H1 (cell line): ENCODE measurements around the gene MBLAC1. TPM values are rescaled to one million over a fixed set of nuclear protein-coding genes. Genes with fewer than 3 reads are reported as not detected.

Experiments used
- CTCF ChIA-PET: fragments of 300-600 bp; sonication (Branson Sonifier 250); formaldehyde crosslinking; loops from one replicate; lab custom pipeline; 2021; ENCODE audit not compliant: partially characterized antibody; lab: Charles Lee
- POLR2A ChIA-PET: fragments of 300-600 bp; sonication (Branson Sonifier 250); formaldehyde crosslinking; loops from one replicate; lab custom pipeline; 2021; ENCODE audit warnings: inconsistent platforms; ENCODE audit not compliant: partially characterized antibody; lab: Charles Lee
- DNase-seq, 2 experiments: peaks; one replicate each; pipeline versions ENCODE4 v3.0.0 to v3.0.0-alpha.2; 2010 to 2022; ENCODE audit warnings: low spot score in 2 of 2, low read depth in 1 of 2, mixed read lengths in 1 of 2
- FAIRE-seq: peaks from 2 replicates; lab custom pipeline; 2011; peaks lifted over from hg19 to GRCh38; lab: Jason Lieb, UNC
- H2AFZ ChIP-seq: 2 replicates; pipeline ENCODE4 v1.8.1; 2012; ENCODE audit warnings: low read length, inconsistent platforms
- H2AK5ac ChIP-seq: 2 replicates; pipeline ENCODE4 v1.6.1; 2013; ENCODE audit warnings: low read depth, low read length
- H2BK120ac ChIP-seq: replicated peaks from 2 replicates; pipeline ENCODE3; 2013; ENCODE audit warnings: low read depth, low read length, inconsistent platforms
- H2BK12ac ChIP-seq: 2 replicates; pipeline ENCODE4 v1.6.1; 2013; ENCODE audit warnings: low read depth, low read length
- H2BK15ac ChIP-seq: 2 replicates; pipeline ENCODE4 v1.6.1; 2013; ENCODE audit warnings: low read length
- H2BK20ac ChIP-seq: 2 replicates; pipeline ENCODE4 v1.6.1; 2013; ENCODE audit warnings: low read length
- H2BK5ac ChIP-seq: 2 replicates; pipeline ENCODE4 v1.6.1; 2013; ENCODE audit warnings: low read depth, low read length
- H3K14ac ChIP-seq: 2 replicates; pipeline ENCODE4 v1.6.1; 2013; ENCODE audit warnings: inconsistent platforms; ENCODE audit not compliant: insufficient read length
- H3K18ac ChIP-seq: 2 replicates; pipeline ENCODE4 v1.6.1; 2013; ENCODE audit warnings: low read length; ENCODE audit errors: extremely low read depth
- H3K23ac ChIP-seq: 2 replicates; pipeline ENCODE4 v1.6.1; 2013; ENCODE audit warnings: inconsistent platforms; ENCODE audit not compliant: insufficient read length
- H3K23me2 ChIP-seq: 2 replicates; pipeline ENCODE4 v1.6.1; 2013; ENCODE audit warnings: low read depth, low read length
- H3K27ac ChIP-seq: 2 replicates; pipeline ENCODE4 v1.6.1; 2011; ENCODE audit warnings: low read depth, low read length, inconsistent platforms
- H3K27me3 ChIP-seq, 4 experiments: replicated peaks in 1 of 4; 1 replicate in 1 of 4; 2 replicates in 3 of 4; pipeline versions ENCODE4 v1.6.1 to v1.8.1; 2011 to 2013; ENCODE audit warnings: low read length in 3 of 4, mild to moderate bottlenecking in 3 of 4, inconsistent platforms in 2 of 4, mixed read lengths in 2 of 4, moderate library complexity in 1 of 4; ENCODE audit not compliant: control insufficient read depth in 3 of 4, insufficient read depth in 3 of 4; ENCODE audit errors: extremely low read depth in 1 of 4
- H3K36me3 ChIP-seq, 4 experiments: 2 replicates each; pipeline versions ENCODE4 v1.6.1 to v1.8.1; 2011 to 2013; ENCODE audit warnings: mild to moderate bottlenecking in 4 of 4, low read length in 3 of 4, moderate library complexity in 2 of 4, control low read depth in 1 of 4, inconsistent platforms in 1 of 4; ENCODE audit not compliant: insufficient read depth in 4 of 4, control insufficient read depth in 2 of 4
- H3K4ac ChIP-seq: replicated peaks from 2 replicates; pipeline ENCODE3; 2013; ENCODE audit warnings: low read length, low read depth, mixed read lengths, inconsistent platforms; ENCODE audit not compliant: insufficient read length
- H3K4me1 ChIP-seq, 4 experiments: replicated peaks in 1 of 4; 1 replicate in 1 of 4; 2 replicates in 3 of 4; pipeline versions ENCODE4 v1.6.1 to v1.8.1; 2011 to 2013; ENCODE audit warnings: low read length in 3 of 4, inconsistent platforms in 2 of 4, mixed read lengths in 1 of 4; ENCODE audit not compliant: insufficient read depth in 4 of 4, control insufficient read depth in 3 of 4
- H3K4me2 ChIP-seq, 2 experiments: 2 replicates each; pipeline versions ENCODE4 v1.6.1 to v1.8.1; 2011 to 2013; ENCODE audit warnings: low read depth in 2 of 2, low read length in 2 of 2, control low read depth in 1 of 2, inconsistent platforms in 1 of 2, mild to moderate bottlenecking in 1 of 2; ENCODE audit not compliant: insufficient read depth in 1 of 2
- H3K4me3 ChIP-seq, 4 experiments: fragments of 200-600, 300-600 bp in 1 of 4; sonication (generic), shearing (Covaris generic), sonication (Bioruptor Twin) in 1 of 4; 2 replicates each; pipeline versions ENCODE4 v1.5.1 to v1.8.1; 2011 to 2016; ENCODE audit warnings: low read length in 4 of 4, low read depth in 3 of 4, control low read depth in 2 of 4, inconsistent platforms in 2 of 4, mild to moderate bottlenecking in 2 of 4, mixed read lengths in 1 of 4, moderate library complexity in 1 of 4; ENCODE audit not compliant: insufficient read depth in 2 of 4; ENCODE audit errors: extremely low read depth in 1 of 4
- H3K56ac ChIP-seq: replicated peaks from 2 replicates; pipeline ENCODE3; 2013; ENCODE audit warnings: low read depth, mild to moderate bottlenecking, mixed read lengths, low read length, inconsistent platforms; ENCODE audit not compliant: insufficient read length
- H3K79me1 ChIP-seq: 2 replicates; pipeline ENCODE4 v1.6.1; 2013; ENCODE audit warnings: low read depth, low read length, control low read depth
- H3K79me2 ChIP-seq, 2 experiments: 2 replicates each; pipeline versions ENCODE4 v1.6.1 to v1.8.1; 2012 to 2013; ENCODE audit warnings: low read length in 2 of 2, mild to moderate bottlenecking in 2 of 2, inconsistent platforms in 1 of 2; ENCODE audit not compliant: insufficient read depth in 2 of 2, control insufficient read depth in 1 of 2
- H3K9ac ChIP-seq, 4 experiments: replicated peaks in 1 of 4; 1 replicate in 1 of 4; 2 replicates in 3 of 4; pipeline versions ENCODE4 v1.6.1 to v1.8.1; 2011 to 2013; ENCODE audit warnings: low read depth in 3 of 4, low read length in 3 of 4, control low read depth in 2 of 4, mild to moderate bottlenecking in 2 of 4, moderate library complexity in 2 of 4, inconsistent platforms in 1 of 4; ENCODE audit errors: extremely low read depth in 1 of 4
- H3K9me3 ChIP-seq, 2 experiments: 2 replicates each; pipeline versions ENCODE4 v1.6.1 to v1.8.1; 2012 to 2013; ENCODE audit warnings: mild to moderate bottlenecking in 2 of 2, moderate library complexity in 2 of 2, control low read depth in 1 of 2, inconsistent platforms in 1 of 2, low read depth in 1 of 2, low read length in 1 of 2, mixed read lengths in 1 of 2; ENCODE audit not compliant: insufficient read depth in 2 of 2
- H4K20me1 ChIP-seq, 2 experiments: replicated peaks in 1 of 2; 2 replicates each; pipeline versions ENCODE3 to v1.8.1; 2011 to 2013; ENCODE audit warnings: inconsistent platforms in 2 of 2, low read length in 2 of 2, mild to moderate bottlenecking in 1 of 2; ENCODE audit not compliant: insufficient read depth in 2 of 2, control insufficient read depth in 1 of 2
- H4K5ac ChIP-seq: 2 replicates; pipeline ENCODE4 v1.6.1; 2013; ENCODE audit warnings: low read length, low read depth, mixed read lengths, inconsistent platforms; ENCODE audit not compliant: insufficient read length
- H4K8ac ChIP-seq: 2 replicates; pipeline ENCODE4 v1.8.0; 2013; ENCODE audit warnings: mild to moderate bottlenecking, moderate library complexity, low read length, inconsistent platforms; ENCODE audit not compliant: insufficient read depth; ENCODE audit errors: extremely low read depth
- H4K91ac ChIP-seq: replicated peaks from 2 replicates; pipeline ENCODE3; 2013; ENCODE audit warnings: low read length, mixed read lengths, inconsistent platforms; ENCODE audit not compliant: insufficient read length
- MAX ChIP-seq: IDR thresholded peaks from 2 replicates; pipeline ENCODE4 v1.6.1; 2012; ENCODE audit warnings: inconsistent platforms
- WGBS, 2 experiments: shearing (Covaris generic) in 1 of 2; methylation state at CpG; one replicate each; pipeline versions ENCODE4 v1.1.6 to v1.1.7; 2013 to 2015; ENCODE audit warnings: low lambda C conversion rate in 2 of 2, mixed read lengths in 2 of 2, inconsistent platforms in 1 of 2, low coverage in 1 of 2, missing lambda C conversion rate in 1 of 2; ENCODE audit not compliant: insufficient replicate concordance in 2 of 2, insufficient coverage in 1 of 2, insufficient read length in 1 of 2; ENCODE audit errors: extremely low coverage in 1 of 2, missing lambda C conversion rate in 1 of 2; 5-methylcytosine and 5-hydroxymethylcytosine counted together
- polyA plus RNA-seq, 7 experiments: library from polyadenylated mRNA; depleted of rRNA in 3 of 7; stranded (reverse) in 5 of 7; unstranded in 2 of 7; fragments of >200 nt in 5 of 7; fragments of 200-250 nt in 2 of 7; gene quantifications; 1 replicate in 5 of 7; 2 replicates in 1 of 7; 4 replicates in 1 of 7; pipeline versions ENCODE4 v1.2.1 to v1.2.3, GENCODE V29; 2011 to 2013; ENCODE audit warnings: missing spikeins in 2 of 7, mixed read lengths in 2 of 7
- total RNA-seq: library from RNA; stranded (reverse); fragmentation: NEBNext Ultra II Directional; extraction: Animal tissue kit (Norgen Biotek cat#: 25700); gene quantifications from 2 replicates; pipeline ENCODE4 v1.2.1, GENCODE V29; 2021

The MBLAC1 gene
- total and polyA plus RNA-seq, 2 of the 8 experiments (the other 6 are each of a cell fraction or from before 2014, with no cell fraction given): 1.00 to 1.7 TPM

- Histone ChIP-seq H4K91ac (no peak overlapping the region), H3K79me2 (peaks cover 0 to 6% of the 10 kb centered on the region in 2 experiments; a peak in 1 of 4 replicates), H3K79me1 (0 out of 2 replicates have a peak, but pooled peaks cover 2% of the 10 kb centered on the region), H2BK15ac (no peak overlapping the region), H4K8ac (no peak overlapping the region), H3K27me3 (no peaks in the 10 kb centered on the region), H2BK5ac (no peak overlapping the region), H3K18ac (no peak overlapping the region), H2BK20ac (no peak overlapping the region), H3K9me3 (no peaks in the 10 kb centered on the region), H3K14ac (no peak overlapping the region), H2AFZ (no peak overlapping the region), H3K4me3 (no peak overlapping the region), H3K4me2 (no peak overlapping the region), H3K4me1 (no peaks in the 10 kb centered on the region; a peak in 2 of 7 replicates), H4K20me1 (peaks cover 0 to 1% of the 10 kb centered on the region in 2 experiments), H2BK120ac (no peak overlapping the region), H3K4ac (no peak overlapping the region), H2AK5ac (no peak overlapping the region), H3K23ac (no peak overlapping the region), H2BK12ac (no peak overlapping the region), H3K23me2 (peaks cover 4% of the 10 kb centered on the region), H3K9ac (no peak overlapping the region), H3K27ac (no peak overlapping the region), H3K36me3 (peaks cover 4 to 33% (median 14%) of the 10 kb centered on the region in 4 experiments), H3K56ac (no peak overlapping the region), H4K5ac (no peak overlapping the region)
- 88% methylated on average over 7 of the region's 7 CpGs; no CpG with 5 or more reads in 1 of the 2 experiments for WGBS, 2 experiments
- ChIA-PET POLR2A (interaction anchor here (0.8 to 20.0 kb wide), 4 partner anchors 9 to 27 kb away, joined by 3 to 722 read pairs (median 210); partner anchors contain the start of genes AP4M1, COPS6, MCM7 and ZNF3), CTCF (interaction anchor here (1.0 to 1.1 kb wide), 2 partner anchors 13 to 18 kb away, joined by 4 to 5 read pairs; no protein-coding TSS in a partner anchor)
- no peak for TF ChIP-seq MAX
- FAIRE-seq (no peak), DNase-seq (no peak)
Measured at GRCh38 chr7:100115026-100115425, 11.7 kb upstream of the MBLAC1 start.
